GM12873 (cell line): Measurements from ENCODE around the gene DYRK1A.

Source experiments
- TF ChIP-seq, protein P1 (sequence below): IDR thresholded peaks from 2 replicates; pipeline ENCODE4 v1.5.1; 2012; ENCODE audit warnings: low read depth, mild to moderate bottlenecking, moderate library complexity, low read length, control low read depth; ENCODE audit not compliant: insufficient read depth; ENCODE audit errors: missing control alignments

Gene DYRK1A

DNA sequence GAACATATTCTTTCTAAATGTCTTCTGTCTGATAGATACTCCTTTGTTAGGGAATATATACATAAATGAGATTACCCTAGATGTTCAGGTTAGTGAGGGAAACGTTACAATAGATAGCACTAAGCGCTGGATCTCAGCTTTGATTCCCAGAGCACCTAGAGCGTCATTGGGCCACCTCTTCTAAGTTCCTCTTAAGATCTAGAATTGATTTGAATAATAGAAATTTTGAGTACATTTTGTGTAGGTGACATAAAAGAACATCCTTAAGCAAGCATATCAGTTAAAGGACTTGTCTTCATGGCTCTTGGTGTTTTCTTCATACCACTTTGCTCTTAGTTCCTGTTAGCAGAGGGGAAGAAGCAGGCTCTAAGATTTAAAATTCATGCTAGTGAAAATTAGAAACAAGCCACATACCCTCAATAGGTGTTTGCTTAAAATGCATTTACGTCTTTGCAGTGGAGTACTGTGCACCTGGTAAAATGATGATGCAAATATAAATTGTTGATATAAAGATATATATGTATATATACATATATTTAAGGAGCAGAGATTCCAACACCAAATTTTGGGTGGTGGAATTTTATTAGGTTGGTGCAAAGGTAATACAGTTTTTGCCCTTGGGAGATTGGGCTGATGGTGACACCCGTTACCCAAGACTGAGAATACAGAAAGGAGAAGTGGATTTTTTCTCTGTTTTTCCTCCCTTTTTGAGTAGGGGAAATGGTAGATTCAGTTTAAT lies 47.1 kb downstream of the DYRK1A start:
- TF ChIP-seq, protein P1, sequence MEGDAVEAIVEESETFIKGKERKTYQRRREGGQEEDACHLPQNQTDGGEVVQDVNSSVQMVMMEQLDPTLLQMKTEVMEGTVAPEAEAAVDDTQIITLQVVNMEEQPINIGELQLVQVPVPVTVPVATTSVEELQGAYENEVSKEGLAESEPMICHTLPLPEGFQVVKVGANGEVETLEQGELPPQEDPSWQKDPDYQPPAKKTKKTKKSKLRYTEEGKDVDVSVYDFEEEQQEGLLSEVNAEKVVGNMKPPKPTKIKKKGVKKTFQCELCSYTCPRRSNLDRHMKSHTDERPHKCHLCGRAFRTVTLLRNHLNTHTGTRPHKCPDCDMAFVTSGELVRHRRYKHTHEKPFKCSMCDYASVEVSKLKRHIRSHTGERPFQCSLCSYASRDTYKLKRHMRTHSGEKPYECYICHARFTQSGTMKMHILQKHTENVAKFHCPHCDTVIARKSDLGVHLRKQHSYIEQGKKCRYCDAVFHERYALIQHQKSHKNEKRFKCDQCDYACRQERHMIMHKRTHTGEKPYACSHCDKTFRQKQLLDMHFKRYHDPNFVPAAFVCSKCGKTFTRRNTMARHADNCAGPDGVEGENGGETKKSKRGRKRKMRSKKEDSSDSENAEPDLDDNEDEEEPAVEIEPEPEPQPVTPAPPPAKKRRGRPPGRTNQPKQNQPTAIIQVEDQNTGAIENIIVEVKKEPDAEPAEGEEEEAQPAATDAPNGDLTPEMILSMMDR, result no peak

DNA sequence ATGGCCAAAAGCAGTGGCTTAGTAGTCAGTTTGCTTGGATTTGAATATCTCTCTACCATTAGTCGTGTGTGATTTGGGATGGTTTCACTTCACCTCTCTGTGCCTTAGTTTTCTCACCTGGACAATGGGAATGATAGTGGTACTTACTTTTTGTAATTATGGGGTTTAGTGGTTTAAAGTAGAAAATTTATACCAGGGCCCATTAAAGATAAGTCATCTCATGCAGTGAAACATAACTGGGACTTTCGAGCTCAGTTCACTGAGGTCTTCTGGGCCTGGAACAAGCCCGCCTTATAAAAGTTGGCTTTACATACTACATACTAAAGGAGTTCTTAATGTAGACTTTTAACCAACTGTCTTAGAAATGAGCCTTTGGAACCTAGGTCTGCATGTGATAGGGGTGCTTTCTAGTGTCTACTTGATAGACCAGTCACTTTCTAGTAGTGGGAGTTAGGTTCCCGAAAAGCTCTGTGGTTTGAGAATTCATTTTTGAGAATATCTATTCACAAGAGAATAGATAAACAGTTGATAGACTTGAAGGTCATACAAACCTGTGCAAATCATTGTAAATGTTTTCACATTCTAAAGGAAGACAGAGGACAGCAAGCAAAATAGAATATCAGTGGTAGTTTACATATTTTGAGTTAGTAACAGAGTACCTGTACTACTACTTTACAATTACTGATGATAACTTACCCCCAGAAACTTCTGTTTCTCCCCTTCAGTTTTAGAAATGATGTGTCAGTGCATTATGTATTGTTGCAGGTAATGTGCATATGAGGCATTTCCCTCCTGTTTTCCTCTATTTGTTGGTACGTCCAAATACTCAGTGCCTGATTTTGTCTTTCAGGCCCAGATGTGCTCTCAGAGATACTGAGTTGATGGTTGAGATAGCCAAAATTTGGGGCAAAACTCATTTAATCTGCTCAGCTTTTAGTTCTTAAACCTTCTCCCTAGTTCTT lies 48.0 kb downstream of the DYRK1A start:
- TF ChIP-seq, protein P1, result no peak

DNA sequence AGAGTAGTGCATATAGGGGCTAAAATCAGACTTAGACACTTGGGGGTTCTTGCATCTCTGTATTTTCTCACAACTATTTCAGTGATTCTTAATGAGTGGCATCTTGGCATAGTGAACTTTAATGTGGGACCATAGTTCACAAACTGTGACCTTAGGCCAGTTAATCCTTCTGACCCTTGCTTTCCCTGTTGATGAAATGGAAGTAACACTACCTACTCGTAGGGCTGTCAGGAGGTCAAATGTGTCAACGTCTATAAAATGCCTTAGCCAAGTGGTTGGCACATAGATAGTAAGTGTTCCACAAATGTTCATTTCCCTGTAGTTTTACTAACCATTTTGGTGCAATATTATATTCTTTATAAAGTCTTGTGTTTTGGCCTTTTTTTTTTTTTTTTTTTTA lies 49.4 kb downstream of the DYRK1A start:
- TF ChIP-seq, protein P1, result no peak

DNA sequence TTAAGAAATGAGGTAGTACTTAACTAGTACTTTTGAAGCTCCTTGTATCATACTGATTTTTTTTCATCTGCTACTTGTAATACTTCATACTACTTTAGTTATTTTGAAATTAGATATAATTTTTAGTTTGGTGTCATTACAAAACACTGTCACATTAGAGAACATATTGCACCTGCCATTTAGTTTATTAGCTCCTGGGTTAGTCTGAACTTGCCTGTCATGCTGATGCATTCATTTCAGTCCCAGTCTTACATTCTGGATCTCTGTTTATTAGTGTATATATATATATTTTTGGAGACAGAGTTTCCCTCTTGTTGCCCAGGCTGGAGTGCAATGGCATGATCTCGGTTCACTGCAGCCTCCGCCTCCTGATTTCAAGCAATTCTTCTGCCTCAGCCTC lies 50.3 kb downstream of the DYRK1A start:
- TF ChIP-seq, protein P1, result no peak

DNA sequence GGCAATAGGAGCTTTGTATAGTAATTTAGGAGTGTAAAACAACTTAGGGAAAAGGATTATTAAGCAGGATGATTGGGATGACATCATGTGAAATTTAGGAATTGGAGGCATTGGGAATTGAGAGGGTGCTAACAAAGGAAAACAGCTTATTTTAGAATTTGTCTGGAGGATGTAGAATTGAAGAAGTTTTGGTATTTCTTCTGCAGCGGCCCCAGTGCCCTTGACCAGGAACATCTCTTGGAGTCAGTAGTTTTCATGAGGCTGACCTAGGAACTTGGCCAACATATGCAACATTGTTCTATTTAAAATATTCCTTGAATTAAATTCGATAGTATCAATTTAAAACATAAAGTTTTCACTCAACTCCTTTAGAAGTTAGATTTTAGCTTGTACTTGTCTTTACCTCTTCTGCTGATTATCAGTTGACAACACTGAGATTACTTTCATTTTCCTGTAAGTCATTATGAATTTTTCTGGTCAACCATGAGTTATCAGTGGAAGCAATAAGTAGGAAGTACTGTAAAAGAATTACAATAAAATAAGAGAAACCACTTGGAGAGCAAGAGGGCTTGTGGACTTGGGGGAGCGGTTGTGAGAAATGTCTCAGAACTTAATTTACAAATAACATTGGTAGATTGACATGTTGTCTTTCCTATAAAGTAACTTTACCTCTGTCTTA lies 52.8 kb downstream of the DYRK1A start:
- TF ChIP-seq, protein P1, result no peak

DNA sequence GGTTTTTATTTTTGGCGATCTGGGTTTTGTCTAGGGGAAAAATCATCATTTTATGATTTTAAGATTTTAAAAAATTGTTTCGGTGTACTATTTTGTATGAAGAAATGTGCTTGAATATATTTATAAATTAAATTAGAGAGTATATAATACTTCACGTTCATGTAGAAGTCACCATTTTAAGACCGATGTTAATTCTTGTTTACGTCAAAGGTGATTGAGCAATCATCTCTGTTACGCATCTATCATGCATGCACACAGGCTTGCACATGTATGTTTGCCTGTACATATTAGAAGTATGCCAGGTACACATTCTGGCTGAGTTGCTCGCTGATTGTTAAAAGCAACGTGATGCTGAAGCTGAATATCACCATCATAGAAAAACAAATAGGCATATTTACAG lies 54.7 kb downstream of the DYRK1A start:
- TF ChIP-seq, protein P1, result no peak

DNA sequence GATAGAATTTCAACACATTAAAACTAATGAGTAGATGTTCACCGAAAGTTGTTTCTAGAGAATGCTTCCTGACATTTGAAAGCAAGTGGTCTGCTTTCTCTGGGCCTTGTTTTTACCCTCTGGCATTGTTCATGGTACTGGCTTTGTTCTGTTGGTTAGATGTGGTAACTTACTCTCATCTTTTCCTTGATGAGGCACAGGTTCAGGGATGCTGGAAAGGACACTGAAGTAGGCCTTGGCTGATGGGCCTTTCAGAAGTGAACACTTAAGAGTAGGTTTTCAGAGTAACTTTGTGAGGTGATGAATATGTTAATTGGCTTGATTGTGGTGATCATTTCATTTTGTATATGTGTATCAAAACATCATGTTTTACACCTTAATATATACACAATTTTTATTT lies 55.8 kb downstream of the DYRK1A start:
- TF ChIP-seq, protein P1, result no peak
